Measurements from ENCODE around the gene RAB40B.
A peak's percentile ranks its signal among the peaks of the same experiment; 100 is the strongest.

The RAB40B gene

GRCh38 chr17:82648742-82649331 lies 49.7 kb downstream of the RAB40B start:
- peak; percentile 94 for DNase-seq (ENCODE audit: low spot score)

GRCh38 chr17:82648165-82648668 lies 50.3 kb downstream of the RAB40B start, which contains the start of gene WDR45B:
Gene WDR45B, minus strand, starts transcription at chr17:82648444. Its CDS starts 104 bp downstream, at chr17:82648340.
- DNase-seq (ENCODE audit: low spot score) = peak; percentile 100

GRCh38 chr17:82647593-82648164 lies 50.8 kb downstream of the RAB40B start:
- DNase-seq (ENCODE audit: low spot score) = peak; percentile 77

- no peak for DNase-seq (ENCODE audit: low spot score)
These were observed 53.0 kb downstream of the RAB40B start for GRCh38 chr17:82645516-82645915.

GRCh38 chr17:82644148-82644547 lies 54.4 kb downstream of the RAB40B start:
- no peak for DNase-seq (ENCODE audit: low spot score)

- no peak for DNase-seq (ENCODE audit: low spot score)
These were observed 56.5 kb downstream of the RAB40B start for GRCh38 chr17:82642022-82642421.

- no peak for DNase-seq (ENCODE audit: low spot score)
These were observed 58.5 kb downstream of the RAB40B start for GRCh38 chr17:82640036-82640435.

- DNase-seq (ENCODE audit: low spot score) = no peak
These were observed 58.9 kb downstream of the RAB40B start for GRCh38 chr17:82639628-82640027.

GRCh38 chr17:82638183-82638773 lies 60.2 kb downstream of the RAB40B start:
- DNase-seq (ENCODE audit: low spot score) = no peak

GRCh38 chr17:82636626-82637598 lies 61.6 kb downstream of the RAB40B start:
- DNase-seq (ENCODE audit: low spot score) = no peak

- DNase-seq (ENCODE audit: low spot score) = no peak
These were observed 65.2 kb downstream of the RAB40B start for GRCh38 chr17:82633343-82633742.

- DNase-seq (ENCODE audit: low spot score) = no peak
These were observed 66.0 kb downstream of the RAB40B start for GRCh38 chr17:82632451-82632850.

GRCh38 chr17:82631544-82631943 lies 67.0 kb downstream of the RAB40B start:
- DNase-seq (ENCODE audit: low spot score) = no peak

GRCh38 chr17:82630212-82630611 lies 68.3 kb downstream of the RAB40B start:
- no peak for DNase-seq (ENCODE audit: low spot score)

GRCh38 chr17:82629748-82630147 lies 68.8 kb downstream of the RAB40B start:
- no peak for DNase-seq (ENCODE audit: low spot score)

GRCh38 chr17:82627405-82627804 lies 71.1 kb downstream of the RAB40B start:
- DNase-seq (ENCODE audit: low spot score) = no peak

- no peak for DNase-seq (ENCODE audit: low spot score)
These were observed 74.8 kb downstream of the RAB40B start for GRCh38 chr17:82623707-82624106.

- DNase-seq (ENCODE audit: low spot score) = no peak
These were observed 78.9 kb downstream of the RAB40B start for GRCh38 chr17:82619641-82620040.

- DNase-seq (ENCODE audit: low spot score) = no peak
These were observed 79.3 kb downstream of the RAB40B start for GRCh38 chr17:82619211-82619610.

GRCh38 chr17:82616021-82616711 lies 82.3 kb downstream of the RAB40B start:
- no peak for DNase-seq (ENCODE audit: low spot score)

All from D341Med (cell line).